Body of pancreas (tissue), 4 donors: ENCODE results near the gene DLST. TPM values are rescaled to one million over a fixed set of nuclear protein-coding genes. Genes with fewer than 3 reads are reported as not detected.

ENCODE experiments used
- ATAC-seq: fragments of 150-250 bp; one replicate; pipeline ENCODE4 v1.9.1; 2016
- DNase-seq, 4 donors: peaks; one replicate each; pipeline ENCODE4 v3.0.0-alpha.2; 2019
- H3K27ac ChIP-seq, 4 donors: fragments of 200-600 bp; sonication (generic); 1 replicate in 3 of 4; 2 replicates in 1 of 4; pipeline versions ENCODE4 v1.5.1 to v1.6.1; 2016 to 2019; ENCODE audit warnings: mild to moderate bottlenecking in 1 of 4, mixed read lengths in 1 of 4, moderate library complexity in 1 of 4
- H3K27me3 ChIP-seq, 2 donors: fragments of 200-600 bp; sonication (generic); one replicate each; pipeline ENCODE4 v1.6.0; 2016; ENCODE audit warnings: mild to moderate bottlenecking in 1 of 2
- H3K36me3 ChIP-seq, 2 donors: fragments of 200-600 bp; sonication (generic); replicated peaks in 1 of 2; 2 replicates each; pipeline ENCODE4 v1.5.1; 2016; ENCODE audit warnings: low read depth in 2 of 2; ENCODE audit not compliant: insufficient read depth in 1 of 2
- H3K4me1 ChIP-seq: fragments of 200-600 bp; sonication (generic); one replicate; pipeline ENCODE4 v1.6.0; 2016
- H3K4me3 ChIP-seq, 2 donors: fragments of 200-600 bp; sonication (generic); 1 replicate in 1 of 2; 2 replicates in 1 of 2; pipeline ENCODE4 v1.5.1; 2016 to 2019
- H3K9me3 ChIP-seq, 3 donors: fragments of 200-600 bp; sonication (generic); 1 replicate in 2 of 3; 2 replicates in 1 of 3; pipeline ENCODE4 v1.5.1; 2016
- POLR2A ChIP-seq, 3 donors: fragments of 450-650 bp; IDR thresholded peaks; one replicate each; pipeline ENCODE4 v1.6.1; 2016; ENCODE audit warnings: antibody characterized with exemption in 3 of 3, mild to moderate bottlenecking in 2 of 3
- WGBS, 2 donors: methylation state at CpG; one replicate each; pipeline ENCODE4 v1.1.5; 2017; 5-methylcytosine and 5-hydroxymethylcytosine counted together
- intact Hi-C: fragments of 100-400 bp; cut with DNase I; formaldehyde crosslinking; loops from one replicate; pipeline ENCODE4 v1.15.1; 2023
- total RNA-seq, 2 donors: library from RNA; depleted of rRNA; stranded (reverse); fragments of >200 nt; gene quantifications; one replicate each; pipeline ENCODE4 v1.1.0, GENCODE V29; 2016
- TF ChIP-seq, protein P1 (sequence below), 7 experiments: fragments of 450-650 bp in 4 of 7; fragments of 200-600 bp in 3 of 7; sonication (generic) in 3 of 7; IDR thresholded peaks; one replicate each; pipeline ENCODE4 v1.5.1; 2016 to 2019; ENCODE audit warnings: antibody characterized with exemption in 7 of 7

The DLST gene
- total RNA-seq, 2 donors from 2014 or later = 33.7 to 36.3 TPM

DNA sequence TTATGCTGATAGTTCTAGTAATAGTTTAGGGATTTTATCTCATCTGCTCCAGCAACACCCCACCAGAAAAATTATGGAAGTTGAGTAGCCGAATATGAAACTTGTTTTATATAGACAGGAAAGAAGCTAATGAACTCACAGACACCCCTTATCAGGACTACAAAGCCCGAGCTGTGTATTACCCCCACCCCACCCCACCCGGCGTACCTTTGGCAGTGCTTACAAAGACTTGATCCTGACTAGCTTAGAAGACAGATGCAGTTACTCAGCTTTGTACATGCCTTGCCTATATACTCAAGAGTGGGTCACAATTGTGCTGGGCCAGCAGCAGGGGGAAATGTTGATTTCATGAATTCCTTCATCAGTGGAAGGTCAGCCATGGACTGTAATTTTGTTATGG lies 28.1 kb upstream of the DLST start:
- no peaks in the 10 kb centered on the region for H3K36me3 ChIP-seq
- DNase-seq (no peak), ATAC-seq (peak; percentile 18)
- H3K27ac ChIP-seq = peak overlapping the region in 3 of 4 donors; percentile 16 to 48 (median 43)
- peaks cover 9% of the 10 kb centered on the region for H3K4me1 ChIP-seq
- H3K27me3 ChIP-seq = no peaks in the 10 kb centered on the region
- H3K9me3 ChIP-seq = no peaks in the 10 kb centered on the region
- H3K4me3 ChIP-seq = no peak overlapping the region
- intact Hi-C loops = no loop called here
- WGBS, 2 donors = 38 to 40% methylated on average over 4 of the region's 4 CpGs
- TF ChIP-seq POLR2A (IDR thresholded peaks at IDR 0.05) = no peak
- TF ChIP-seq, protein P1, sequence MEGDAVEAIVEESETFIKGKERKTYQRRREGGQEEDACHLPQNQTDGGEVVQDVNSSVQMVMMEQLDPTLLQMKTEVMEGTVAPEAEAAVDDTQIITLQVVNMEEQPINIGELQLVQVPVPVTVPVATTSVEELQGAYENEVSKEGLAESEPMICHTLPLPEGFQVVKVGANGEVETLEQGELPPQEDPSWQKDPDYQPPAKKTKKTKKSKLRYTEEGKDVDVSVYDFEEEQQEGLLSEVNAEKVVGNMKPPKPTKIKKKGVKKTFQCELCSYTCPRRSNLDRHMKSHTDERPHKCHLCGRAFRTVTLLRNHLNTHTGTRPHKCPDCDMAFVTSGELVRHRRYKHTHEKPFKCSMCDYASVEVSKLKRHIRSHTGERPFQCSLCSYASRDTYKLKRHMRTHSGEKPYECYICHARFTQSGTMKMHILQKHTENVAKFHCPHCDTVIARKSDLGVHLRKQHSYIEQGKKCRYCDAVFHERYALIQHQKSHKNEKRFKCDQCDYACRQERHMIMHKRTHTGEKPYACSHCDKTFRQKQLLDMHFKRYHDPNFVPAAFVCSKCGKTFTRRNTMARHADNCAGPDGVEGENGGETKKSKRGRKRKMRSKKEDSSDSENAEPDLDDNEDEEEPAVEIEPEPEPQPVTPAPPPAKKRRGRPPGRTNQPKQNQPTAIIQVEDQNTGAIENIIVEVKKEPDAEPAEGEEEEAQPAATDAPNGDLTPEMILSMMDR (IDR thresholded peaks at IDR 0.05) = no peak

DNA sequence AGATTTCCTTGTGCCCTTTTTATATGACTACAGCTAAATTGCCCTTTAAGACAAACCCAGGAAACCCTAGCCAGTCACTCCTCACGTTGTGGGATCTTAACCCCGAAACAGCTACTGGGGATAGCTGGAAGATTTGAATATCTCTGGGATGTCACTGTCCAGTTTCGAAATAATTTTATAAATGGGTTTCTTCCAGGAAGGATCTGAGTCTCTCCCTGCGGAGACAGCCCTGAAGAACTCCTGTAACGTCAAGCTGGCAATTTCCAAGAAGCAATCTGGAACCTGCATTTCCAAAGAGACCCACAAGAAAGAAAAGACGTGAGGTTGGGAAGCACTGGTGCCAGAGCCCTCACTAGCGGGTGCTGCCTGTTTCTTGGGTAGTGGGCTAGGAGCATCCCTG lies 26.7 kb upstream of the DLST start:
- WGBS, 2 donors = 70 to 75% methylated on average over 7 of the region's 7 CpGs
- Histone ChIP-seq H3K27me3 (no peaks in the 10 kb centered on the region), H3K36me3 (no peaks in the 10 kb centered on the region), H3K4me1 (peaks cover 9% of the 10 kb centered on the region), H3K27ac (no peak overlapping the region), H3K4me3 (no peak overlapping the region), H3K9me3 (no peaks in the 10 kb centered on the region)
- DNase-seq (no peak), ATAC-seq (no peak)
- intact Hi-C loops = no loop called here
- no peak for TF ChIP-seq POLR2A (IDR thresholded peaks at IDR 0.05)
- TF ChIP-seq, protein P1 (IDR thresholded peaks at IDR 0.05) = no peak

DNA sequence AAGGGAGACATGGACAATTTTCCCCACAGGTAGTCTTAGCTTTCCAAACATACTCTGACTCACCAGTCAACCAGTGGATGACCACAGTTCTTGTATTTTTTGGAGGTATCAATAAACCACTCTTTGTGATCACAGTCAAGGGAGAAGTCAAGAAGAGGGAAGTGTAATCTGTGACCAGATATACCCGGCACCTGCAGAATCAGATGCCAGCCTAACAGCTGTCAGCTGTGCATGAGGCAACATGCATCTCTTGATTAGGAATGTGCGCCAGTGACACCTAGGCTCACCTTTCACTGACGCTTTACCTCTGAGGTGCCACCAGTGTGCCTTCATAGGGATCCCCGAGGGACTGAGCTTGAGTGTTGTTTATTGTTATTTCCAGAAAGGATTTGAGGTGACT lies 25.8 kb upstream of the DLST start:
- intact Hi-C loops = no loop called here
- no peaks in the 10 kb centered on the region for H3K27me3 ChIP-seq
- H3K4me1 ChIP-seq = peaks cover 9% of the 10 kb centered on the region
- WGBS, 2 donors = 58 to 76% methylated on average over 4 of the region's 4 CpGs
- ATAC-seq (no peak), DNase-seq (no peak)
- TF ChIP-seq, protein P1 (IDR thresholded peaks at IDR 0.05) = no peak
- TF ChIP-seq POLR2A (IDR thresholded peaks at IDR 0.05) = no peak
- no peak overlapping the region for H3K4me3 ChIP-seq
- H3K9me3 ChIP-seq = no peaks in the 10 kb centered on the region
- no peaks in the 10 kb centered on the region for H3K36me3 ChIP-seq
- H3K27ac ChIP-seq = no peak overlapping the region

DNA sequence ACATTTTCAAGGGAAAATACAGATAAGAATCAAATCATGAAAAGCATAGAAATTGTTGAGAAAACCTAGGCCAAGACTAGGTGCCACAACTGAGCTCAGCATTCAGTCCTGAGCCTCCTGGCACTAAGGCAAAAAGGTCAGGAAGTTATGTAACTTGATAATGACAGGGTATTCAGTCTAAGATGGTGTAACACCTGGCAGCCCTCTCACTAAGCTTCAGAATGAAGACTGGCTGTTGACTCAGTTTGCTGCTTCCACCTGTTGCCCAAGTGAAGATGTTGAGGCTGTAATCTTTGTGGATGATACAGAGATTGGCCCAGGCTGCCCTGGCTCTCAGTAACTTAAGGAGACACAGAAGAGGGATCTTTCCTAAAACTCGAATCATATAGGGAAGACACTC lies 25.4 kb upstream of the DLST start:
- ATAC-seq = no peak
- TF ChIP-seq, protein P1 (IDR thresholded peaks at IDR 0.05) = no peak
- TF ChIP-seq POLR2A (IDR thresholded peaks at IDR 0.05) = no peak
- WGBS, 2 donors = 71 to 73% methylated on average over 1 of the region's 1 CpG

DNA sequence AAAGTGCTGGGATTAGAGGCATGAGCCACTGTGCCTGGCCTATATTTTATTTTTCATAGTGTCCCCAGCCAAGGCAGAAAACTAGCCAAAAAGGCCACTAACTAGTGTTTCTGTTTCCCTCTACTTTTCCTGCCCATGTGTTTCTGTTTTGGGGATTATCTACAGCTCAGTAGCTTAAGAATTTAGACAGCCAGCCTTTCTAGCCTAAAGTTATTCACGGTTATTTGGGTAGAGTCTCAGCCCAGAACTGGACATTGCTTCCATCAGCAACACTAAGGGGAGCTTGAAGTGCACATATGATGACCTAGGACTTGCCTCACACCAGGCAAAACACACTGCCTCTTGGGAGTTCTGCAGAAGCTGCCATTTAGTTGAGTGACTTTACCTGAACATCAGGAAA lies 23.7 kb upstream of the DLST start:
- ATAC-seq (no peak), DNase-seq (no peak)
- peaks cover 9% of the 10 kb centered on the region for H3K4me1 ChIP-seq
- H3K27ac ChIP-seq = no peak overlapping the region
- H3K4me3 ChIP-seq = no peak overlapping the region
- H3K27me3 ChIP-seq = no peaks in the 10 kb centered on the region
- H3K9me3 ChIP-seq = no peaks in the 10 kb centered on the region
- intact Hi-C loops = no loop called here
- TF ChIP-seq POLR2A (IDR thresholded peaks at IDR 0.05) = no peak
- TF ChIP-seq, protein P1 (IDR thresholded peaks at IDR 0.05) = no peak
- no peaks in the 10 kb centered on the region for H3K36me3 ChIP-seq
- 55 to 64% methylated on average over 1 of the region's 1 CpG for WGBS, 2 donors

More for the DNA sequence above, 25.4 kb upstream of the DLST start:
- Histone ChIP-seq H3K4me3 (no peak overlapping the region), H3K27me3 (no peaks in the 10 kb centered on the region), H3K36me3 (no peaks in the 10 kb centered on the region), H3K9me3 (no peaks in the 10 kb centered on the region), H3K4me1 (peaks cover 9% of the 10 kb centered on the region), H3K27ac (no peak overlapping the region)
- intact Hi-C loops = no loop called here
- DNase-seq = peak in 2 of 4 donors; percentile 21 to 25
